ENCODE results near the gene P4HA2.

Gene P4HA2

DNA sequence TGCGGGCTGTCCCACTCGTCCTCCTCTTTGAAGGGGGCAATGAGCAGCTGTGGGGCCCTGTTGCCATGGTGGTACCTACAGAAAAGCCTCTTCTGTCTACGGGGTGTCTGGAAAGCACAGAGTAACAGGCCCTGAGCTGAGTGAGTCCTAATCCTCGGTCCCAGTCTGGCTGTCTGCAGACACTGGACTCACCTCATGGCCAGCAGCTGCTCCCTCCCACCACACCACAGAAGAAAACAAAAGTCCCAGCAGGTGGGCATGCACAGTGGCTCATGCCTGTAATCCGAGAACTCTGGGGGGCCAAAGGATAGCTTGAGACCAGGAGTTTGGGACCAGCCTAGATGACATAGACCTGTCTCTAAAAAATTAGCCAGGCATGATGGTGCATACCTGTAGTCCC lies 19.9 kb downstream of the P4HA2 start:
- no peaks in the 10 kb centered on the region for H3K4me1 ChIP-seq (ENCODE audit: insufficient read depth, poor library complexity, severe bottlenecking)
- no peaks in the 10 kb centered on the region for H3K9me3 ChIP-seq (ENCODE audit: severe bottlenecking)
- ATAC-seq (ENCODE audit: low read depth) (no peak), DNase-seq (ENCODE audit: low spot score) (peak; percentile 22)
- TF ChIP-seq, protein P1, sequence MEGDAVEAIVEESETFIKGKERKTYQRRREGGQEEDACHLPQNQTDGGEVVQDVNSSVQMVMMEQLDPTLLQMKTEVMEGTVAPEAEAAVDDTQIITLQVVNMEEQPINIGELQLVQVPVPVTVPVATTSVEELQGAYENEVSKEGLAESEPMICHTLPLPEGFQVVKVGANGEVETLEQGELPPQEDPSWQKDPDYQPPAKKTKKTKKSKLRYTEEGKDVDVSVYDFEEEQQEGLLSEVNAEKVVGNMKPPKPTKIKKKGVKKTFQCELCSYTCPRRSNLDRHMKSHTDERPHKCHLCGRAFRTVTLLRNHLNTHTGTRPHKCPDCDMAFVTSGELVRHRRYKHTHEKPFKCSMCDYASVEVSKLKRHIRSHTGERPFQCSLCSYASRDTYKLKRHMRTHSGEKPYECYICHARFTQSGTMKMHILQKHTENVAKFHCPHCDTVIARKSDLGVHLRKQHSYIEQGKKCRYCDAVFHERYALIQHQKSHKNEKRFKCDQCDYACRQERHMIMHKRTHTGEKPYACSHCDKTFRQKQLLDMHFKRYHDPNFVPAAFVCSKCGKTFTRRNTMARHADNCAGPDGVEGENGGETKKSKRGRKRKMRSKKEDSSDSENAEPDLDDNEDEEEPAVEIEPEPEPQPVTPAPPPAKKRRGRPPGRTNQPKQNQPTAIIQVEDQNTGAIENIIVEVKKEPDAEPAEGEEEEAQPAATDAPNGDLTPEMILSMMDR (IDR thresholded peaks at IDR 0.05; ENCODE audit: poor library complexity, severe bottlenecking) = no peak
- no peaks in the 10 kb centered on the region for H3K27me3 ChIP-seq (ENCODE audit: insufficient read depth, poor library complexity, severe bottlenecking)
- H3K4me3 ChIP-seq (ENCODE audit: severe bottlenecking) = no peak overlapping the region
- peaks cover 94% of the 10 kb centered on the region for H3K36me3 ChIP-seq (ENCODE audit: low read depth)
- no peak overlapping the region for H3K27ac ChIP-seq (ENCODE audit: poor library complexity, severe bottlenecking)

DNA sequence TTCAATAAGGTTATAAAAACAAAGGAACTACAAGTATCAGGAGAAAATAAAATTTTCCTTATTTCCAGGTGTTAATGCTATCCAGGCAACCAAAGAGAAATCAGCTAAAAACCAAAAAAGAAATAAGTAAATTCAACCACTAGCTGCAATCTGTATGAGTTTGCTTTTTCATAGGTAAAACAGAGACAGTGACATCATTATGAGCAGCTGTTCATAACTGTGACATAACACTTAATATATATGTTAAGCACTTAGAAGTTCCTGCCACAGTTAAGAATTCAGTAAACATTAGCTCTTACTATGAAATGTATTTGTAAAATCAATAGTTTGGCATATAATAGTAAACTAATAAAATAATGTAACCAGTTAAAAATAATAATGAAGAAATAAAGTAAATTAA lies 20.9 kb downstream of the P4HA2 start:
- Histone ChIP-seq H3K4me3 (ENCODE audit: severe bottlenecking) (no peak overlapping the region), H3K27ac (ENCODE audit: poor library complexity, severe bottlenecking) (no peak overlapping the region), H3K9me3 (ENCODE audit: severe bottlenecking) (no peaks in the 10 kb centered on the region), H3K4me1 (ENCODE audit: insufficient read depth, poor library complexity, severe bottlenecking) (no peaks in the 10 kb centered on the region), H3K36me3 (ENCODE audit: low read depth) (peaks cover 93% of the 10 kb centered on the region), H3K27me3 (ENCODE audit: insufficient read depth, poor library complexity, severe bottlenecking) (no peaks in the 10 kb centered on the region)
- TF ChIP-seq, protein P1 (IDR thresholded peaks at IDR 0.05; ENCODE audit: poor library complexity, severe bottlenecking) = no peak
- ATAC-seq (ENCODE audit: low read depth) (no peak), DNase-seq (ENCODE audit: low spot score) (no peak)

DNA sequence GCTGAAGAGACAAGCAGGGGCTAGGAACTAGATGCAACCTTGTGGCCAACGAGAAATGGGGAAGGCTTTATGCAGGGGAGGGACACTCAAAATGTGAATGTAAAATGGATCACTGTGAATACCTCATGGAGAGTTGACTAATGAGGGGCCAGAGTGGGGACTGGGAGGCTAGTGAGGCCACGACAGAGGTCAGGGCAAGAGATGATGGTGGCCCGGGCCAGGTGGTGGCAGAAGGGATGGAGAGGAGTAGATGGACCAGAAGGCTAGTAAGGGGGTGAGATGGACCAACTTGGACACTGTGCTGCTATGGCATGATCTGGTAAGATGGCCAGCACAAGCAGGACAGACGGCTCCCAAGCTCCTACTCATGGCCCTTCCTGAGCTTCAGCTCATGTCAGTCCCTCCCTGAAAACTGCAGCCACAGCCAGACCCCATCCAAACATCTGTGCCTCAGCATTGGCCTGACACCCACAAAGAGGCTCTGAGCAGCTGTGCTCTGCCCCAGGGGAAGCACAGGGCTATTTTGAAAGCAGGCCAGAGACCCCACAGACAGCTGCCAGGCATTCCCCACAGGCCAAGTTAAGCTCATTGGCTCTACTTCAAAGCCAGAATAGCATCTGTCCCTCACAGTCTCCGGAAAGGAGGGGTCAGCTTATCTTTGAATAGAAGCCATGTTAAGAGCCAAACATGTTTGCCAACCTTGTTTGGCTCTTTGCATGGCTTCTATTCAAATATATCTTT lies 22.1 kb downstream of the P4HA2 start:
- Histone ChIP-seq H3K36me3 (ENCODE audit: low read depth) (peaks cover 93% of the 10 kb centered on the region), H3K4me1 (ENCODE audit: insufficient read depth, poor library complexity, severe bottlenecking) (no peaks in the 10 kb centered on the region), H3K27ac (ENCODE audit: poor library complexity, severe bottlenecking) (no peak overlapping the region), H3K9me3 (ENCODE audit: severe bottlenecking) (no peaks in the 10 kb centered on the region), H3K4me3 (ENCODE audit: severe bottlenecking) (no peak overlapping the region), H3K27me3 (ENCODE audit: insufficient read depth, poor library complexity, severe bottlenecking) (no peaks in the 10 kb centered on the region)
- DNase-seq (ENCODE audit: low spot score) (peak; percentile 58), ATAC-seq (ENCODE audit: low read depth) (no peak)
- TF ChIP-seq, protein P1 (IDR thresholded peaks at IDR 0.05; ENCODE audit: poor library complexity, severe bottlenecking) = no peak

DNA sequence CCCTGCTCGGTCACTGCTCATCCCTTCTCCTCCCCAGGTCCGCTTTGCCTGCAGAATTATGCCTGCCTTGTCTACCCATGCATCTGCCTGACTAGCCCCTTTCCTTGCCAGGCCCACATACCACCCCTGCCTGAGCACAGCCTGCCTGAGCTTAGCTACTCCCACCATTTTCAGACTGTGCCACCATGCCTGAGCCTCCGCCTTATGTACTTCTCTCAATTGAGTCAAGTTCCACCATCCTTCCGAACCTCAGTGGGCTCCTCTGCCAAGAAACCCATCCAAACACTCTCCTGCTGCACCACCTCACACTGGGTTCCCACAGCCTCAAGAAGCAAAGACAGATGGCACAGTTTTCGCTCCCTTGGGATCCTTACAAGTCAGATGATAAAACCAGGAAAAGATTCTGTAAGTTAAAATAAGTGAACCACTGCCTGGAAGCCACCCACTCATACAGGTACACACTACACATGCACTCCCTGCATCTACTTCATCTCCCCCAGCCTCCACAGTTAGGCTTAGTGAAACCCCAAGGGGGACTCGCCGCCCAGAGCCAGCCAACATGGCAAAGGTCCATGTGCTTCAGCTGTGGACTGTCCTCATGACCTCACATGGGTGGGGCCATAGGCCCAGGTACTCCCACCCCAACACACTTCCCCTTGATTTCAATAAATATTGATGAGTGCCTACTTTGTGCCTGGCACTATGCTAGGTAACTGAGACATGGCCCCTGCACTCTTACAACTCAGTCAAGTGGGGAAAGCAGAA lies 23.1 kb downstream of the P4HA2 start:
- TF ChIP-seq, protein P1 (IDR thresholded peaks at IDR 0.05; ENCODE audit: poor library complexity, severe bottlenecking) = no peak
- DNase-seq (ENCODE audit: low spot score) (peak; percentile 35), ATAC-seq (ENCODE audit: low read depth) (no peak)
- Histone ChIP-seq H3K4me3 (ENCODE audit: severe bottlenecking) (no peak overlapping the region), H3K27me3 (ENCODE audit: insufficient read depth, poor library complexity, severe bottlenecking) (no peaks in the 10 kb centered on the region), H3K9me3 (ENCODE audit: severe bottlenecking) (no peaks in the 10 kb centered on the region), H3K36me3 (ENCODE audit: low read depth) (peaks cover 95% of the 10 kb centered on the region), H3K4me1 (ENCODE audit: insufficient read depth, poor library complexity, severe bottlenecking) (no peaks in the 10 kb centered on the region), H3K27ac (ENCODE audit: poor library complexity, severe bottlenecking) (no peak overlapping the region)

DNA sequence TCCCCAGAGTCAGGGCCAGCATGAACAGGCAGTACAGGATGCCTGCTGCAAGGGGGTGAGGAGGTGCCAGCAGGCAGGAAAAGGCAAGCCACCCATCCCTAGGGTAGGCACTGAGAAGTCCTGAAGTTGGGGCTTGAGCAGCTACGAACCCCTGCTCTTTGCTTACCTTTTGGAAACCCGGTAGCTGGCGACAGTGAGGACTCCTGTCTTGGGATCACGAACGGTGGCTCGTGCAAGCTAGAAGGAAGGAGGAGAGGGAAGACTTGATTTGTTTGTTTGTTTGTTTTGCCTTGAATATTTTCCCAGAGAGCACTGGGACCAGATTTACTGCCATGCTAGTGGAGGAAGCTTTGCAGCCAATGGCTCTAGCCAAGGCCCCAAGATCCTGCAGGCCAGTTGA lies 23.7 kb downstream of the P4HA2 start:
- no peaks in the 10 kb centered on the region for H3K9me3 ChIP-seq (ENCODE audit: severe bottlenecking)
- DNase-seq (ENCODE audit: low spot score) (peak; percentile 62), ATAC-seq (ENCODE audit: low read depth) (no peak)
- no peaks in the 10 kb centered on the region for H3K4me1 ChIP-seq (ENCODE audit: insufficient read depth, poor library complexity, severe bottlenecking)
- H3K27me3 ChIP-seq (ENCODE audit: insufficient read depth, poor library complexity, severe bottlenecking) = no peaks in the 10 kb centered on the region
- TF ChIP-seq, protein P1 (IDR thresholded peaks at IDR 0.05; ENCODE audit: poor library complexity, severe bottlenecking) = no peak
- no peak overlapping the region for H3K4me3 ChIP-seq (ENCODE audit: severe bottlenecking)
- no peak overlapping the region for H3K27ac ChIP-seq (ENCODE audit: poor library complexity, severe bottlenecking)
- H3K36me3 ChIP-seq (ENCODE audit: low read depth) = peaks cover 96% of the 10 kb centered on the region

Measured in RWPE2 (cell line).